ENCODE measurements around the gene PCDHA4. TPM values are rescaled to one million over a fixed set of nuclear protein-coding genes. Genes with fewer than 3 reads are reported as not detected.

Gene PCDHA4
- 0.09 TPM in 1 of 2 replicates, not detected in the other for total RNA-seq (2011; cell fraction: chromatin; rRNA removed; ENCODE audit: low replicate concordance)
- total RNA-seq (2011; cell fraction: nucleolus; rRNA removed): not detected in 2 replicates
- total RNA-seq (2011; cell fraction: nucleoplasm; rRNA removed): not detected in 2 replicates
- not detected in 2 replicates for total RNA-seq (2014; rRNA removed)
- not detected in 2 replicates for total RNA-seq (2014; rRNA removed; fragmentation: Illumina TruSeq; extraction: Trizol)
- total RNA-seq (2015; rRNA removed; fragmentation: Illumina TruSeq; extraction: Trizol): not detected in 2 replicates
- total RNA-seq (2021): 0.04 TPM in 1 of 2 replicates, not detected in the other
- polyA plus RNA-seq (2011; rRNA removed): not detected in 2 replicates
- not detected in 2 replicates for polyA plus RNA-seq (2011; cell fraction: cytosol; rRNA removed)
- polyA plus RNA-seq (2011; cell fraction: nucleus; rRNA removed): not detected in 2 replicates
- polyA plus RNA-seq (2012): under 0.01 TPM in 1 of 2 replicates, not detected in the other
- not detected in 2 replicates for polyA plus RNA-seq (2014; fragmentation: Illumina TruSeq; extraction: Trizol)
- not detected for polyA plus RNA-seq (2014; fragmentation: Nextera tagmentation; extraction: Ambion mirVana)
- polyA plus RNA-seq (2014; rRNA removed): not detected in 2 replicates
- polyA minus RNA-seq (2011; rRNA and poly(A)+ RNA removed): not detected in 2 replicates
- not detected in 2 replicates for polyA minus RNA-seq (2011; cell fraction: cytosol; rRNA and poly(A)+ RNA removed)
- polyA minus RNA-seq (2011; cell fraction: nucleus; rRNA and poly(A)+ RNA removed): under 0.01 TPM in 1 of 2 replicates, not detected in the other
- not detected for Bru-seq, nascent RNA
- BruChase-seq, experiment 1, labeled RNA remaining after a 2-hour chase: percentile 8 among the genes with signal in this experiment
- BruChase-seq, experiment 2, labeled RNA remaining after a 6-hour chase: percentile 21 among the genes with signal in this experiment
- long read RNA-seq, experiment 1: 0 reads
- long read RNA-seq, experiment 2: 0 reads
- long read RNA-seq, experiment 3: 0 reads

GRCh38 chr5:140806834-140807775 is at the start of gene PCDHA4:
Gene PCDHA4 (plus strand): TSS chr5:140807068.
- Histone ChIP-seq H3K9me3 (replicated peaks; ENCODE audit: control insufficient read depth, insufficient read depth, low read depth, low read length) (no peaks in the 10 kb centered on the region; the same call in 1 of the 2 replicates), H4K20me1 (replicated peaks; ENCODE audit: control insufficient read depth, insufficient read depth, low read length) (no peaks in the 10 kb centered on the region), H2AFZ (ENCODE audit: low read depth, low read length) (no peak within 1 kb of the TSS), H3K27ac (ENCODE audit: extremely low read depth, low read depth, low read length) (no peak within 1 kb of the TSS), H3K79me2 (ENCODE audit: control insufficient read depth, insufficient read depth, low read length) (no peaks in the 10 kb centered on the region), H3K4me1 (replicated peaks in 1 of 2; ENCODE audit: control insufficient read depth in 2 of 2, insufficient read depth in 2 of 2, low read length in 2 of 2) (peaks cover 0 to 11% of the 10 kb centered on the region in 2 experiments; a peak in 2 of 5 replicates), H3K36me3 (ENCODE audit: control insufficient read depth, insufficient read depth, low read length) (no peaks in the 10 kb centered on the region), H3K4me2 (ENCODE audit: insufficient read depth, low read length) (no peak within 1 kb of the TSS), H3K9ac (ENCODE audit: insufficient read depth in 1 of 2, low read depth in 2 of 2, low read length in 2 of 2) (no peak within 1 kb of the TSS), H3K4me3 (no peak within 1 kb of the TSS), H3K9me1 (ENCODE audit: control insufficient read depth, insufficient read depth, low read length) (no peaks in the 10 kb centered on the region), H3K27me3 (ENCODE audit: control insufficient read depth in 2 of 2, insufficient read depth in 2 of 2, low read length in 2 of 2) (no peaks in the 10 kb centered on the region)
- ChIA-PET POLR2A (no interaction called here), CTCF (ENCODE audit: low intra/inter-chr PET ratio) (no interaction called here)
- intact Hi-C loops (cut with micrococcal nuclease): no loop called here
- ATAC-seq (peak; percentile 86), FAIRE-seq (no peak), DNase-seq (ENCODE audit: extremely low read depth in 1 of 4, low spot score in 3 of 4) (peak in 3 of 4 experiments; percentile 13 to 47 (median 17))
- WGBS (ENCODE audit: insufficient coverage, low coverage, missing lambda C conversion rate): 9% methylated on average over 40 of the region's 47 CpGs
- BruUV-seq (replicated peaks): no TSS peak
- in situ Hi-C loops (cut with MboI): no loop called here
- TF ChIP-seq HDAC3 (IDR thresholded peaks at IDR 0.05; ENCODE audit: borderline replicate concordance, partially characterized antibody) (no peak), RAD21 (CRISPR knock-in tag; conservative IDR thresholded peaks at IDR 0.05 in 1 of 2, IDR thresholded peaks at IDR 0.05 in 1 of 2) (peak in 1 of 2 experiments; percentile 22; a peak in 1 of 4 replicates)
- TF ChIP-seq, protein P1, sequence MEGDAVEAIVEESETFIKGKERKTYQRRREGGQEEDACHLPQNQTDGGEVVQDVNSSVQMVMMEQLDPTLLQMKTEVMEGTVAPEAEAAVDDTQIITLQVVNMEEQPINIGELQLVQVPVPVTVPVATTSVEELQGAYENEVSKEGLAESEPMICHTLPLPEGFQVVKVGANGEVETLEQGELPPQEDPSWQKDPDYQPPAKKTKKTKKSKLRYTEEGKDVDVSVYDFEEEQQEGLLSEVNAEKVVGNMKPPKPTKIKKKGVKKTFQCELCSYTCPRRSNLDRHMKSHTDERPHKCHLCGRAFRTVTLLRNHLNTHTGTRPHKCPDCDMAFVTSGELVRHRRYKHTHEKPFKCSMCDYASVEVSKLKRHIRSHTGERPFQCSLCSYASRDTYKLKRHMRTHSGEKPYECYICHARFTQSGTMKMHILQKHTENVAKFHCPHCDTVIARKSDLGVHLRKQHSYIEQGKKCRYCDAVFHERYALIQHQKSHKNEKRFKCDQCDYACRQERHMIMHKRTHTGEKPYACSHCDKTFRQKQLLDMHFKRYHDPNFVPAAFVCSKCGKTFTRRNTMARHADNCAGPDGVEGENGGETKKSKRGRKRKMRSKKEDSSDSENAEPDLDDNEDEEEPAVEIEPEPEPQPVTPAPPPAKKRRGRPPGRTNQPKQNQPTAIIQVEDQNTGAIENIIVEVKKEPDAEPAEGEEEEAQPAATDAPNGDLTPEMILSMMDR (IDR thresholded peaks at IDR 0.05 in 2 of 3, conservative IDR thresholded peaks at IDR 0.05 in 1 of 3; ENCODE audit: insufficient read depth in 2 of 3, low read depth in 1 of 3, low read length in 3 of 3): peak; percentile 38 to 58 (median 56)

All from K562 (cell line).